ENCODE measurements around the gene RPS6KA2.

RPS6KA2 gene
- total RNA-seq, result 3.0 to 7.7 (median 5.5) reads per million in 3 donors

DNA sequence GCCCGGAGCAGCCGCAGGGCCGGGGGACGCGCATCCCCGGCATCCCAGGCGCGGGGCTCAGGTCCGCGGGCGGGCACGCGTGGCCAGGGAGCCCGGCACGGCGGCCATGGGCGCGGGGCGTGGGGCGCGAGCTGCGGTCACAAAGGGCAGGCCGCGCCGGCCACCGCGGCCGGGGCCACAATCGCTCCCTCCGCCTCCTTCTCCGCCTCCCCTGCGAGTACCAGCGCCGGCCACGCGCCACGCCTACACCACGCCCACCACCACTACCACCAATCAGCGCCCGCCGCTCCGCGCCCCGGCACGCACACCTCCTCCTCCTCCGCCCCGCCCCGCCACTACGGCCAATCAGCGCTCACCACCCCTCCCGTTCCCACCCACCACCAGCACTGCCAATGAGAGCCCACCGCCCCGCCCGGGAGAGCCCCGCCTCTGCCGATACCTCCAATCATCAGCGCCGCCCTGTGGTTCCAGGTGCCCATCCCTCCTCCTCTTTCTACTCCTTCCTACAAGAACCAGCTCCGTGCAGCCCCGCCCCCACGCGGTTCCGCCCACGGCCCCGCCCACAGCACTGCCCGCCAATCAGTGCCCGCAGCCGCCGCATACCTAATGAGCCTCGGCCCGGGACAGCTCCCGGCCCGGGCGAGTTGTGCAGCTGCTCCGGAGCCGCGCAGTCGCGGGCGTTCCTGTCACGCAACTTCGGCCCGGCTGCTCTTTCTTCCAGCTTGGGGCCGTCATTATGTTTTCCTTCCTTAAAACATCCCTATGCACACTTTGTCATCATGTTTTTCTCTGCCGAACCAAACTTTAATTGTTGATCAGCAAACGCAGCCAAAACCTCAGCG, at the start of gene RPS6KA2:
TSS of gene RPS6KA2 (minus strand) at position 219 of the 842 bp plus-strand sequence. CDS start 232 bp downstream, outside the sequence.
- Histone ChIP-seq H3K27me3 (replicated peaks; ENCODE audit: control insufficient read depth, insufficient read depth, low read length, poor library complexity, severe bottlenecking) (no peaks in the 10 kb centered on the region), H3K9me3 (ENCODE audit: control insufficient read depth, low read length) (no peaks in the 10 kb centered on the region), H3K4me3 (ENCODE audit: insufficient read depth, low read depth, low read length, poor library complexity, severe bottlenecking) (peak within 1 kb of the TSS; percentile 69), H3K36me3 (ENCODE audit: control insufficient read depth, insufficient read depth, low read length) (no peaks in the 10 kb centered on the region), H3K4me1 (ENCODE audit: control insufficient read depth, insufficient read depth, low read length, poor library complexity, severe bottlenecking) (peaks cover 17% of the 10 kb centered on the region), H3K27ac (ENCODE audit: insufficient read depth, low read length, poor library complexity, severe bottlenecking) (peak within 1 kb of the TSS; percentile 56)
- peak; percentile 100 for DNase-seq

DNA sequence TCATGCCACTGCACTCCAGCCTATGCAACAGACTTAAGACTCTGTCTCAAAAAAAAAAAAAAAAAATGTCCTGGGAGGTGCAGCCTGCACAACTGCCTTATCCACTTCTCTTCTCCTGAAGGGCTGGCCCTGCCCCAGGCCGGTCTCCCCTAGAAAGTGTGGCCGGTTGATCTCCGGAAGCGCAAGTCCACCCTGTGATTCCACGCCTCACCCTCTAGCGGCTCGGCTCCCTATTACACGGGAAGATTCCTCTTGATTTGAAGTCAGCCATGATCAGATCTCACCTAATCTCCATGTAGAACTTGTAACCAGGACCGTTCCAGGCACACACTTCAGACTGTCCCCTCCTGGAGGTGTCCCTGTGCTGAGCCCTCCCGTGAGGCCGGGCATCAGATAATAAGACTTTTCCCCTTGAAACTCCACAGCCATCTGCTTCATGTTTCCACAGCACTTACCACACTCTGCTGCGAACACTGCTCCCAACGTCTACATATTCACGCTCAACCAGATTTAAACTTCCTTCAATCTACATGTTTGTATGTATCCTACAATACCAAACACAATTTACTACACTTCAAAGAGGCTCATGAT, 49.3 kb upstream of the RPS6KA2 start:
- Histone ChIP-seq H3K4me1 (ENCODE audit: control insufficient read depth, insufficient read depth, low read length, poor library complexity, severe bottlenecking) (no peaks in the 10 kb centered on the region), H3K27ac (ENCODE audit: insufficient read depth, low read length, poor library complexity, severe bottlenecking) (no peak overlapping the region), H3K36me3 (ENCODE audit: control insufficient read depth, insufficient read depth, low read length) (no peaks in the 10 kb centered on the region), H3K27me3 (replicated peaks; ENCODE audit: control insufficient read depth, insufficient read depth, low read length, poor library complexity, severe bottlenecking) (no peaks in the 10 kb centered on the region), H3K9me3 (ENCODE audit: control insufficient read depth, low read length) (no peaks in the 10 kb centered on the region), H3K4me3 (ENCODE audit: insufficient read depth, low read depth, low read length, poor library complexity, severe bottlenecking) (no peak overlapping the region)
- no peak for DNase-seq

DNA sequence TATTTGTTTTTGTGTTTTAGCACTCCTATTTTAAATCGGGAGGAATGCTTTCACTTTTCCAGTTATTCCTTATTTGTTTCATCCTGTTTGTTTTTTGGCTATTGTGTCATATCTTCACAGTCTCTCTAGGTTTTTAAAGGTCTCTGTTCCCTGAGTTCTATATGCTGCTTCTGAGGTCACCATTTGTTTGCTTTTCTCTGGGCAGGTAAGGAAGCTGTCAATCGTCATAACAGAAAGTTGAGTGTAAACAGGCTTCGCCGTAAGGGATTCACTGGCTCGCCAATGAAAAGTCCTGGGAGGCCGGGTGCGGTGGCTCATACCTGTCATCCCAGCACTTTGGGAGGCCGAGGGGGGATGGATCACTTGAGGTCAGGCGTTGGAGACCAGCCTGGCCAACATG, 48.7 kb upstream of the RPS6KA2 start:
- H3K4me1 ChIP-seq (ENCODE audit: control insufficient read depth, insufficient read depth, low read length, poor library complexity, severe bottlenecking), result no peaks in the 10 kb centered on the region
- H3K27ac ChIP-seq (ENCODE audit: insufficient read depth, low read length, poor library complexity, severe bottlenecking), result no peak overlapping the region
- H3K36me3 ChIP-seq (ENCODE audit: control insufficient read depth, insufficient read depth, low read length), result no peaks in the 10 kb centered on the region
- H3K27me3 ChIP-seq (replicated peaks; ENCODE audit: control insufficient read depth, insufficient read depth, low read length, poor library complexity, severe bottlenecking), result no peaks in the 10 kb centered on the region
- no peak overlapping the region for H3K4me3 ChIP-seq (ENCODE audit: insufficient read depth, low read depth, low read length, poor library complexity, severe bottlenecking)
- no peaks in the 10 kb centered on the region for H3K9me3 ChIP-seq (ENCODE audit: control insufficient read depth, low read length)
- DNase-seq, result no peak

- Histone ChIP-seq H3K4me1 (ENCODE audit: control insufficient read depth, insufficient read depth, low read length, poor library complexity, severe bottlenecking) (no peaks in the 10 kb centered on the region), H3K4me3 (ENCODE audit: insufficient read depth, low read depth, low read length, poor library complexity, severe bottlenecking) (no peak overlapping the region), H3K9me3 (ENCODE audit: control insufficient read depth, low read length) (no peaks in the 10 kb centered on the region), H3K36me3 (ENCODE audit: control insufficient read depth, insufficient read depth, low read length) (no peaks in the 10 kb centered on the region), H3K27me3 (replicated peaks; ENCODE audit: control insufficient read depth, insufficient read depth, low read length, poor library complexity, severe bottlenecking) (no peaks in the 10 kb centered on the region), H3K27ac (ENCODE audit: insufficient read depth, low read length, poor library complexity, severe bottlenecking) (no peak overlapping the region)
- DNase-seq, result no peak
Observed at GRCh38 chr6:166673309-166673708, 46.3 kb upstream of the RPS6KA2 start.

DNA sequence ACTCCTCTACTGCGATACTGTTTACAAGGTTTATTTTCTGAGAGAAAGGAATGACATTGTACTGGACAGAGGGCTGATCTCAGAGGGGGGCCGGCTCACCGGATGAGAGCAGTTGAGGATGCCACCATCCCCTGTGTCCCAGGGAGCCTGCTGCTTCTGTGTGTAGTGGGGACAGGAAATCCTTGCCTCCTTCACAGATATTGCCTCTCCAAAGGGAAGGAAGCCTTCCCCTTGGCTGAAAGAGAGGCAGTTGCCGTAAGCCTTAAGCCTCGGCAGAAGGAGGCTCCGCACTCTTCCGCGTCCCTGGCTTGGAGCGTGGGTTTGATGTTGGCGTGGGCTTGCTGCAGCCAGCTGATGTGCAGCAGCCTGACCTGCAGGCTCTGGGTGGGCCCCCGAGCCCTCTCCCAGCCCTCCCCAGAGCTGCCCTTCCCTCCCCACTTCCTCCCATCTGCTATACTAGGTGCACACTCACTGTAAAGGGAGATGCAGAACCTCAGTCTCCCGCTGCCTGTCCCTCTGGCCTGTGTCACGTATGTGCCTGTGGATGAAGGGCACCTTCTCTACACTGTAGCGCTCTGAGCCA, 45.7 kb upstream of the RPS6KA2 start:
- no peak for DNase-seq
- Histone ChIP-seq H3K4me3 (ENCODE audit: insufficient read depth, low read depth, low read length, poor library complexity, severe bottlenecking) (no peak overlapping the region), H3K9me3 (ENCODE audit: control insufficient read depth, low read length) (no peaks in the 10 kb centered on the region), H3K4me1 (ENCODE audit: control insufficient read depth, insufficient read depth, low read length, poor library complexity, severe bottlenecking) (no peaks in the 10 kb centered on the region), H3K27ac (ENCODE audit: insufficient read depth, low read length, poor library complexity, severe bottlenecking) (no peak overlapping the region), H3K27me3 (replicated peaks; ENCODE audit: control insufficient read depth, insufficient read depth, low read length, poor library complexity, severe bottlenecking) (no peaks in the 10 kb centered on the region), H3K36me3 (ENCODE audit: control insufficient read depth, insufficient read depth, low read length) (no peaks in the 10 kb centered on the region)

DNA sequence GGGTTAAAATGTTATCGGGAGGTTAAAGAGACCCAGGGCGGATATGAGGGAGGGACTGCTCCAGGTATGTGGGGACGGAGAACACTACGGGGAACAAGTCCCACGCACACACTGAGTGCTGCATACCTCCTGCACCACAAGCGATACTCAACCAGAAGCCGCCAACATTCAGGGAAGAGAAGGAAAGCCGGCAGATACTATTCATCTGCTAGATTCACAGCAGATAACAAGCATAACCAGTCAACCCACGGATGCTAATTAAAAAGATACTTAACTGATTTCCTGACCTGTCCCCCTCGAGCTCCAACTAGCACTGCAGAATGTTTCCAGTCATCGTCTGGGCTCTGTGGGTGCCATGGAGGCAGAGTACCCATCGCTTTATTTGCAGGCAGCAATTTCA, 45.1 kb upstream of the RPS6KA2 start:
- Histone ChIP-seq H3K36me3 (ENCODE audit: control insufficient read depth, insufficient read depth, low read length) (no peaks in the 10 kb centered on the region), H3K9me3 (ENCODE audit: control insufficient read depth, low read length) (no peaks in the 10 kb centered on the region), H3K27me3 (replicated peaks; ENCODE audit: control insufficient read depth, insufficient read depth, low read length, poor library complexity, severe bottlenecking) (no peaks in the 10 kb centered on the region)

DNA sequence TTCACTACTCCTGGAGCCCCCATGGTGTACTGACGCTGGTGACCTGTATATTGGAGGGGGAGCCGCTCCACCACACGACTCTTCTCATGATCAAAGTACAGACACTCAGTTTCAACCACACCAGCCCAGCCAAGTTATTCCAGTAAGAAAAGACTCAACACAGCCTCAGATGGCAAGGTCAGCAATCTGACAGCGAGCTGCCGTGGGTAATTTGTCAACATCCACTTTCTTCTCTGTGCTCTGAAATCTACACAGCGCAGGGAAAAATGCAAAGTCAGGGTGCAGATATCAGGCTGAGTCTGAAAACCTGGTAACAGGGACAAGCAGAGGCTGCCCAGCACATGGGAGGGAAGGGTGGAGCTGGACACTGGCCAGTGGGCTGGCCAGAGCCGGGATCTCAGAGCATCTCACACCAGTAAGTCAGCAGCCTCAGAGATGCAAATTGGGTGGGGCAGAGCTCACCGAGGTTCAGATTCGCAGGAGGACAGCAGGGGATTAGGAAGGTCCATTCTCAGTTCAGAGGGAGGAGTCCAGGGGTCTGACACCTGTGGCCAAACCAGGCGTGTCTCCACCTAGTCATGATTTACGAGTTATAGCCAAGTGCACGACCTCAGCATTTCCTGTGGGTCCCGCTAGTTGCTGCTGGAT, 44.5 kb upstream of the RPS6KA2 start:
- no peaks in the 10 kb centered on the region for H3K9me3 ChIP-seq (ENCODE audit: control insufficient read depth, low read length)
- H3K4me1 ChIP-seq (ENCODE audit: control insufficient read depth, insufficient read depth, low read length, poor library complexity, severe bottlenecking), result no peaks in the 10 kb centered on the region
- H3K36me3 ChIP-seq (ENCODE audit: control insufficient read depth, insufficient read depth, low read length), result no peaks in the 10 kb centered on the region
- no peaks in the 10 kb centered on the region for H3K27me3 ChIP-seq (replicated peaks; ENCODE audit: control insufficient read depth, insufficient read depth, low read length, poor library complexity, severe bottlenecking)
- no peak overlapping the region for H3K4me3 ChIP-seq (ENCODE audit: insufficient read depth, low read depth, low read length, poor library complexity, severe bottlenecking)
- no peak overlapping the region for H3K27ac ChIP-seq (ENCODE audit: insufficient read depth, low read length, poor library complexity, severe bottlenecking)
- DNase-seq, result no peak

More for the DNA sequence above, 45.1 kb upstream of the RPS6KA2 start:
- no peak overlapping the region for H3K4me3 ChIP-seq (ENCODE audit: insufficient read depth, low read depth, low read length, poor library complexity, severe bottlenecking)
- H3K27ac ChIP-seq (ENCODE audit: insufficient read depth, low read length, poor library complexity, severe bottlenecking), result no peak overlapping the region
- no peaks in the 10 kb centered on the region for H3K4me1 ChIP-seq (ENCODE audit: control insufficient read depth, insufficient read depth, low read length, poor library complexity, severe bottlenecking)
- DNase-seq, result no peak

DNA sequence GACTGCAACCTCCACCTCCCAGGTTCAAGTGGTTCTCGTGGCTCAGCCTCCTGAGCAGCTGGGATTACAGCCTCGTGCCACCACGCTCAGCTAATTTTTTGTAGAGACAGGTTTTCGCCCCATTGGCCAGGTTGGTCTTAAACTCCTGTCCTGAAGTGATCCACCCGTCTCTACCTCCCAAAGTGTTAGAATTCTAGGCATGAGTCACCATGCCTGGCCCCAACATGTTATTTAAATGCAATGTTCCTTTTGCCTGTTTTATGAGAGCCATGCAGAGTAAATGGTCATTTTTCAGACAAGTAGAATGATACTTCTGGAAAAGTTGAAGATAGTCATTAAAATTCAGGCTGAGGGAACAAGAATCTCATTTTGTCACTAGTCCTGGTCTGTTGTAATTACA, 43.8 kb upstream of the RPS6KA2 start:
- H3K4me3 ChIP-seq (ENCODE audit: insufficient read depth, low read depth, low read length, poor library complexity, severe bottlenecking), result no peak overlapping the region
- DNase-seq, result no peak
- no peak overlapping the region for H3K27ac ChIP-seq (ENCODE audit: insufficient read depth, low read length, poor library complexity, severe bottlenecking)
- no peaks in the 10 kb centered on the region for H3K9me3 ChIP-seq (ENCODE audit: control insufficient read depth, low read length)
- no peaks in the 10 kb centered on the region for H3K27me3 ChIP-seq (replicated peaks; ENCODE audit: control insufficient read depth, insufficient read depth, low read length, poor library complexity, severe bottlenecking)
- H3K36me3 ChIP-seq (ENCODE audit: control insufficient read depth, insufficient read depth, low read length), result no peaks in the 10 kb centered on the region
- no peaks in the 10 kb centered on the region for H3K4me1 ChIP-seq (ENCODE audit: control insufficient read depth, insufficient read depth, low read length, poor library complexity, severe bottlenecking)

DNA sequence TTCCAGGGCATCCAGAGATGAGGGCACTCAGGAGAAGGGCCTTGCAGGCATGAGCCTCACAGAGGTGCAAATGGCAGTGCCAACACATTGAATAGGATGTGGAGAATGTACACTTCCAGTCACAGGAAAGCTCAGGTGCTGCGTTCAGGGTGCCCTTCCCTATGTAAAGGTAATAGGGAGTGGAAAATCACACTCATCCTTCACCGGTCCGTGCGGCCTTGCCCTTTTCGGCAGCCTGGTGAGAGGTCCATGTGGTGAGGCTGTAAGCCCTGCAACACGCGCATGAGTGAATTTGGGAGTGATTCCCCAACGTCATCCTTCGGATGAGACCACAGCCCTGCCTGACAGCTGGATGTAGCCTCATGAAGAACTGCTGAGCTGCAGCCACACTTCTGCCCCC, 43.0 kb upstream of the RPS6KA2 start:
- no peak overlapping the region for H3K27ac ChIP-seq (ENCODE audit: insufficient read depth, low read length, poor library complexity, severe bottlenecking)
- no peaks in the 10 kb centered on the region for H3K4me1 ChIP-seq (ENCODE audit: control insufficient read depth, insufficient read depth, low read length, poor library complexity, severe bottlenecking)
- no peaks in the 10 kb centered on the region for H3K9me3 ChIP-seq (ENCODE audit: control insufficient read depth, low read length)
- no peak for DNase-seq
- no peaks in the 10 kb centered on the region for H3K27me3 ChIP-seq (replicated peaks; ENCODE audit: control insufficient read depth, insufficient read depth, low read length, poor library complexity, severe bottlenecking)
- H3K4me3 ChIP-seq (ENCODE audit: insufficient read depth, low read depth, low read length, poor library complexity, severe bottlenecking), result no peak overlapping the region
- H3K36me3 ChIP-seq (ENCODE audit: control insufficient read depth, insufficient read depth, low read length), result no peaks in the 10 kb centered on the region
